Activated CD8-positive, alpha-beta memory T cell treated with anti-CD3 and anti-CD28 coated beads, Interleukin-2, amount 50 U/mL, for 4 hours (primary cell): ENCODE data around the gene BANP.
A peak's percentile ranks its signal among the peaks of the same experiment; 100 is the strongest.
"Not testable (repeated sequence)": the region's sequence is repeated elsewhere in the genome, so short reads cannot be mapped to it uniquely, and the experiment has no call there.

Experiments used
- DNase-seq: peaks from one replicate; pipeline ENCODE4 v3.0.0-alpha.2; 2020

Gene BANP

DNA sequence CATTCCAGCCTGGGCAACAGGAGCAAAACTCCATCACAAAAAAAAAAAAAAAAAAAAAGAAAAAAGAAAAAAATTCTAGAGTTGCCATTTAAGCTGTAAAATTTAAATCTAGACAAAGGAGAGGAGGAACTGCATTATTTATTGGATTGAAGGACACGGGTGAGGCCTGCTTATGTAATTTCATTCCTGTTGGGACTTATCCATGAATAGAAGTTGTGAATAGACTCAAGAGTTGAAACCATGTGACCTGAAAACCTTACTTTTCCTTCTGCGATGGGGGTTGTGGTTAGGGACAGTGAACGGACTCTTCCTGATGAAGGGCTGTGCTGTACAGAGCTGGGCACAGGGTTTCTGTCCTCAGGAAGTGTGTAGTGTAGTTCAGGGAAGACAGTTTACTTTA lies 22.5 kb downstream of the BANP start:
- no peak for DNase-seq

- no peak for DNase-seq
Observed at GRCh38 chr16:87974178-87974577, 22.9 kb downstream of the BANP start.

DNA sequence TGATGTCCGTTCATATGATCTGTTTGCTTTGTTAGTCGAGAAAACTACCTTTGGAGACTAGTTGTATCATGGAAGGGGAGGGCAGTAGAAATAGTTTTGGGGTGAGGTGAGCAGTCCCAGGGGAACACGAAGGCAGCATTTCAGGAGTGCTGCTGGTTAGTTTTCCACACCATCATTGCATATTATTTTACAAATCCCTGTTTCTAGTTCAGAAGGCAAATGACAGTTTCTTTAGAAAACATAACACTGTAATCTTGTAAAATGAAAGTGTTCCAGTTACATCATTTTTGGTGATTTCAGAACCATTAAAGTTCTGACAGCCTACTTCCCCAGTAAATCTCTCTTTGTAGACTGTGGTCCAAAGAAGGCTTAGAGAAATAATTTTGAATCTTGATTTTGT lies 25.4 kb downstream of the BANP start:
- no peak for DNase-seq

DNA sequence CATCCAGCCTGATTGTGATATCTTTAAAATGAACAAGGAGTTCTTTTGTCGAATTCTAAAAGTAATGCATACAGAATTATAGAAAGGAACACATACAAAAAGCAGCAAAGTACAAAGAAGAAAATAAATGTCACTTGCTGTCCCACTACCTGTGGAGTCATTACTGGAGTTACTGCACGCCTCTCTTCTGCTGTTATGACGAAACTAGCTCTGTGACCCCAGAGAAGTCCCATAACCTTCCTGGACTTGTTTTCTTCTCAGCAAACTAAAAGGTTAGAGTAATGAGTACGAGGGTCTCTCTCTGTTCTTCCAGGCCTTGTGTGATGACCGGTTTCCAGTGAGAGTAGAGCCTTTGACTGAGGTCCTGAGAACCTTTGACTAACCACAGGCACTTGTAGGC lies 26.9 kb downstream of the BANP start:
- no peak for DNase-seq

DNA sequence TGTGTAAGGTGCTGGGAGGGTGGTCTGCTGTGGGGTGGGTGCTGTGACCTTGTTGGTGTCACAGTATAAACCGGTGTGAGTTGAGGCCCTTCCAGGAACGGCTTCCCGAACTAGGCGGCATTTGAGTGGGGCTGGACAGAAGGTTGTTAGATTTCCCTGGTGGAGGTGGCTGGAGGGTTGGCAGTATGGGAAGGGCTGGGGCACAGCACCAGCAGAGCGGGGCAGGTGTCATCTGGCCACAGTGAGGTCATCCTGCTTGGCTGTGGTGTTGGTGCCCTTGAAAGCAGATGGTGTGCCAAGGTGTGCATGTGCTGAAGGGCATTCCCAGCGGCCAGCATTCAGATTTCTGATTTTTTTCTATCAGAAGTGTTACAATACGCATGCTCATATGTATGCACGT lies 28.1 kb downstream of the BANP start:
- no peak for DNase-seq

GRCh38 chr16:87979911-87980630 lies 28.8 kb downstream of the BANP start:
- not testable (repeated sequence) for DNase-seq

GRCh38 chr16:87981376-87981775 lies 30.1 kb downstream of the BANP start:
- DNase-seq: not testable (repeated sequence)

- no peak for DNase-seq
Observed at GRCh38 chr16:87982581-87983041, 31.4 kb downstream of the BANP start.

DNA sequence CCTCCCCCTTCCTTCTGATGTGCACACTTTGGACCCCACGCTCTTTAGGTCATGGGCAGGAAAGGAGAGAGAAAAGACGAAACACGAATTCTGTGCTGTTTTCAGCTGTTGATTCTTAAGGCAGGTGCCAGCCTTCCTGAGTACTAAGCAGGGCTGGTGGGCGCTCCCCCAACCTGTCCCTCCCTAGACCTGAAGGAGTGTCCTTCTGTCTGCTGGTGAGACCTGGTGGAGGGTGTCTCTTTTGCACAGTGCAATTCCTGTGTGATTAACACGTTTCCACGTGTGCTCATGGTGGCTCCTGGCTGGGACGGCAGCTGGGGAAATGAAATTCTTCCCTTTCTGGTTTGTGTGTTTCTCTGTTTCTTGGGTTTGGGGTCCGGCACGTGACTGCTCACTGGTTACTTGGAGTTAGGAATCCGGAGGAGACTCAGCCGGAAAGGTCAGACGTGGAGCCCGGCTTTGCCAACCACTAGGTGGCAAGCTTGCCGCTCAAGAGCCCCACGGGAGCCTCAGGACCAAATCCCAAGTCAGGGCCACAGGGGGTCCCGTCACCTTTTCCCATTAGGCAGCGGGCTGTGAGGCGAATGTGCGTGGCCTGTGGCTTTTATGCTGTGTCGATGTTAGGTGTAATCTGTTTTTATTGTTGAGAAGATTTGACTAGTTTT lies 32.0 kb downstream of the BANP start:
- DNase-seq: not testable (repeated sequence)

DNA sequence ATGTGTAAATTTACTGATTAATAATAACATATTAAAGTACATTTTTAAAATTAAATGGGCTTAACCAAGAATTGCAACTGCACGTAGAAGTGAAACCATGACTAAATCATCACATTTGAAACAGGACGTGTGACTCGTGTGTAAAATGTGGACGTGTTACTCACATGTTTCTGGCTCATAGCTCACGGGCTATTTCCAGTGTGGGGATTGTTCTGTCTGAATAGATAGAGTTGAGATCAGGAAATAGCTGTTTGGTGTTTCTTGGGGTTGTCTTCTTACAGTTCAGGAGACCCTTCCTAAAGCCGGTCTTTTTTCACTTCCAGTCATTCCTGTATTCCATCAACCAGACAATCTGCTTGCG lies 32.5 kb downstream of the BANP start:
- not testable (repeated sequence) for DNase-seq

GRCh38 chr16:87984180-87984579 lies 32.9 kb downstream of the BANP start:
- DNase-seq: not testable (repeated sequence)

GRCh38 chr16:87984632-87985267 lies 33.5 kb downstream of the BANP start:
- DNase-seq: no peak

DNA sequence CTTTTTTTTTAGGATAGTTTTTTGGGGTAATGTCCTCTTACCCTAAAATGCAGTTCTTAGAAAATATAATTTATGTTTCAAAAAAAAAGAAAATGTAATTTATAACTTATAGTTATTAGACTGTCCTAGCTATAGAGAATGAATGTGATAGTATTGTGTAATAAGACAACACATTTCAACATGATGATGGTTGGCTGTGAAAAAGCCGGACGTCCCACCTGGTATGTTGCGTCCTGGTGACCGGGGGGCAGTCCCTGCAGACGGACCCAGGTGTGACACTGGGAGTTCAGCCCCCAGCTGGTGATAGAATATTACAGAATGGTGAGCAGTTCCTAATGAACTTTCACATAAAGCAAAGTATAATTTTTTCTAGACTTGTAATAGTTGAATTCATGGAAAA lies 34.3 kb downstream of the BANP start:
- DNase-seq: not testable (repeated sequence)

- peak; percentile 59 for DNase-seq
Observed at GRCh38 chr16:87986361-87986849, 35.2 kb downstream of the BANP start.

DNA sequence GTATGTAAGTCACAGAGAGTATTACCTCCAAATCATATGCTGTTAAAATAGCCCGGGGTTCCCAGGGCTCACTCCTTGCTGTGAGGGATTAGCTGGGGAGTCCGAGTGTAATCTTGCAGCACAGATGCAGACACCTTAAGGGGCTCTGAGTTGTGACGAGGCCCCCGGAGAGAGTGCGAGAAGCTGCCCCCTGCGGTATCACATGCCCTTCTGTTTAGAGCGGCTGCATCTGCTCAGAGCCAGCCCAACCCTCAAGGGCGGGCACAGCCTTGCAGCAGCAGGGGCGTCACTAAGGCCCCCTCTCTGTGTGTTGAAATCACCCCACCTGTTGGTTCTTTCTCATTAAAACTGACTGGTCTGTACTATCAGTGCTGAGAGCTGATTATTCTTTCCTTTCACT lies 37.4 kb downstream of the BANP start:
- DNase-seq: not testable (repeated sequence)

DNA sequence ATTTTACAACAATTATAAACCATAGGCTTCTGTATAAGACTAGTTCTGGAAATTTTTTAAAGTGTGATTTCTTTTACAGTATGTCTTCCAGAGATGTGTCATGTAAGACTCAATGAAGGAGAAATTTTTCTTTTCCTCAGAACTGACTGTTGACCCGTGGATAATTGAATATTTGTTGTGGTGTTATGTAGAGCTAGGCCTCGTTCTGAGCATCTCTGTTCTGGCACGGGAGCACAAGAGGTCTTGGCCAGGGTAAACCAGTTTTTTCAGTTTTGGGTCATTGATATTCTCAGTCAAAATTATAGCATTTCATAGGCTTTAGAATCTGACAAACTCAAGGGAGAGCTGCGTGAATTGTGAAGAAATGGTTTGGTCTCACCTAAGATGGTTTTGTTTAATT lies 39.0 kb downstream of the BANP start:
- not testable (repeated sequence) for DNase-seq

GRCh38 chr16:87992142-87992541 lies 40.9 kb downstream of the BANP start:
- not testable (repeated sequence) for DNase-seq

DNA sequence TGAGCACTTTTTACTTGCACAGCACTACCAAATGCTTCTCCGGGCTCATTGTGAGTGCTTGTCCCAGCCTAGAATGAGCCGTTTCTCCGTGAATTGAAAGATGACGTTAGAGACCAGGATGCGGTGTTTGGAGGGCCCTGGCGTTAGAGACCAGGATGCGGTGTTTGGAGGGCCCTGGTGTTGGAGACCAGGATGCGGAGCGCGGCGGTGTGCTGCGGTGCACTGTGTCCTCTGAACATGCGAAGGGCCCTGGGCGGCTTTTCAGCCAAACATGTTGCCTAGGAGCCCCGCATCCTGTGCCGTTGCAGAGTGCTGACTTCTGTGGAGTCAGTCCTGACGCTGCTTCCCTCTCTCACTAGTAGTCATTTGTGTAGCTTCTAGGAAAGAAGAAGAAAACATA lies 42.7 kb downstream of the BANP start:
- no peak for DNase-seq

DNA sequence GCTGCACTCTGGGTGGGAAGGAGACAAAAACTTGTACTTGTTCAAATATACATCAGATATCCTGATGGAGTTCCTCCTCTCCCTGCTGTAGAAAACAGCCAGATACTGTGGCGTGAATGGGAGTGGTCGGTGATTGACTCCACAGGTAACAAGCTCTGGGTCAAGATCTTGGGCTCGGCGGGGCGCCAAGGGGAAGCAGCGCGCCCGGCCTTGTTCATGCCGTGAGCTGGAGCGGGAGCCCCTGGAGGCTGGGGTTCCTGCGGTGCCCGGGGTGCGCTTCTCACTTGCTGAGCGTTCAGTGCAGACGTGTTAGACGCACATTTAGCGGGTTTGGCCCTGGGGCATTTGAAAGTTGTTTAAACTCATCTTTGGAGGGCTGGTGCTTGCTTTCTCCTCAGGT lies 44.4 kb downstream of the BANP start:
- no peak for DNase-seq

GRCh38 chr16:87996962-87997880 lies 46.0 kb downstream of the BANP start:
- DNase-seq: no peak

- not testable (repeated sequence) for DNase-seq
Observed at GRCh38 chr16:87998184-87998793, 47.1 kb downstream of the BANP start.

DNA sequence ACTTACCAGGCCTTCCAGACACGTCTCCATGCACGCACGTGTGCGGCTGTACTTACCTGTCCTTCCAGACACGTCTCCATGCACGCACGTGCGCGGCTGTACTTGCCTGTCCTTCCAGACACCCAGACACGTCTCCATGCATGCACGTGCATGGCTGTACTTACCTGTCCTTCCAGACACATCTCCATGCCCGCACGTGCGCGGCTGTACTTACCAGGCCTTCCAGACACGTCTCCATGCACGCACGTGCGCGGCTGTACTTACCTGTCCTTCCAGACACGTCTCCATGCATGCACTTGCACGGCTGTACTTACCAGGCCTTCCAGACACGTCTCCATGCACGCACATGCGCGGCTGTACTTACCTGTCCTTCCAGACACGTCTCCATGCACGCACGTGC lies 47.8 kb downstream of the BANP start:
- not testable (repeated sequence) for DNase-seq
